WTC11 (cell line): ENCODE results near the gene ST8SIA1. TPM values are rescaled to one million over a fixed set of nuclear protein-coding genes. Genes with fewer than 3 reads are reported as not detected.

Experiments used
- ATAC-seq: fragments of 200-7000 bp; cut with Tn5 transposase; 2 replicates; pipeline ENCODE4 v1.10.0; 2021; ENCODE audit warnings: mild to moderate bottlenecking, moderate library complexity
- CTCF ChIA-PET: fragments of 300-600 bp; sonication (Branson Sonifier 250); formaldehyde crosslinking; loops from one replicate; lab custom pipeline; 2021; ENCODE audit warnings: antibody characterized with exemption; lab: Charles Lee
- POLR2A ChIA-PET: fragments of 350-600 bp; sonication (Branson Sonifier 250); formaldehyde crosslinking; loops from one replicate; lab custom pipeline; 2021; ENCODE audit warnings: antibody characterized with exemption; lab: Charles Lee
- DNase-seq: peaks from one replicate; pipeline ENCODE4 v3.0.0; 2021; ENCODE audit warnings: low spot score
- H3K27ac Mint-ChIP-seq: 2 replicates; pipeline ENCODE4 v1.8.0; 2021; ENCODE audit warnings: mixed read lengths
- H3K27me3 Mint-ChIP-seq: 2 replicates; pipeline ENCODE4 v1.8.0; 2021; ENCODE audit warnings: low read depth, mild to moderate bottlenecking, moderate library complexity, mixed read lengths
- H3K36me3 Mint-ChIP-seq: 2 replicates; pipeline ENCODE4 v1.8.0; 2021; ENCODE audit warnings: mixed read lengths
- H3K4me1 Mint-ChIP-seq: 2 replicates; pipeline ENCODE4 v1.8.0; 2022; ENCODE audit warnings: mixed read lengths
- H3K4me3 Mint-ChIP-seq: 2 replicates; pipeline ENCODE4 v1.8.0; 2021; ENCODE audit warnings: mild to moderate bottlenecking, moderate library complexity, mixed read lengths
- H3K9me3 Mint-ChIP-seq: 2 replicates; pipeline ENCODE4 v1.8.0; 2021; ENCODE audit warnings: mixed read lengths
- ATF2 ChIP-seq: sonication (generic); formaldehyde crosslinking; IDR thresholded peaks from 2 replicates; pipeline ENCODE4 v1.8.1; 2022; ENCODE audit warnings: low read depth, missing genetic modification reagents, borderline replicate concordance
- ATF6 ChIP-seq: sonication (generic); formaldehyde crosslinking; IDR thresholded peaks from 2 replicates; pipeline ENCODE4 v1.8.1; 2023; ENCODE audit warnings: mild to moderate bottlenecking, missing genetic modification reagents
- CBFB ChIP-seq: sonication (generic); formaldehyde crosslinking; IDR thresholded peaks from 2 replicates; pipeline ENCODE4 v1.8.1; 2022; ENCODE audit warnings: mild to moderate bottlenecking, low read depth, missing genetic modification reagents
- FOXP1 ChIP-seq: sonication (generic); formaldehyde crosslinking; IDR thresholded peaks from 2 replicates; pipeline ENCODE4 v1.8.0; 2022; ENCODE audit warnings: missing genetic modification reagents, mild to moderate bottlenecking, moderate library complexity, borderline replicate concordance
- GABPB1 ChIP-seq: sonication (generic); formaldehyde crosslinking; IDR thresholded peaks from 2 replicates; pipeline ENCODE4 v1.8.1; 2023; ENCODE audit warnings: mild to moderate bottlenecking, missing genetic modification reagents
- IRF1 ChIP-seq: sonication (generic); formaldehyde crosslinking; IDR thresholded peaks from 2 replicates; pipeline ENCODE4 v1.8.0; 2023; ENCODE audit warnings: missing genetic modification reagents
- MLX ChIP-seq: sonication (generic); formaldehyde crosslinking; IDR thresholded peaks from 2 replicates; pipeline ENCODE4 v1.8.1; 2023; ENCODE audit warnings: mild to moderate bottlenecking, missing genetic modification reagents, moderate library complexity
- NFE2L1 ChIP-seq: sonication (generic); formaldehyde crosslinking; IDR thresholded peaks from 2 replicates; pipeline ENCODE4 v1.8.1; 2023; ENCODE audit warnings: missing genetic modification reagents
- NR2C2 ChIP-seq: sonication (generic); formaldehyde crosslinking; IDR thresholded peaks from 2 replicates; pipeline ENCODE4 v1.8.0; 2022; ENCODE audit warnings: mild to moderate bottlenecking, missing genetic modification reagents
- ZBTB43 ChIP-seq: sonication (generic); formaldehyde crosslinking; IDR thresholded peaks from 2 replicates; pipeline ENCODE4 v1.8.1; 2023; ENCODE audit warnings: mild to moderate bottlenecking, missing genetic modification reagents
- ZNF317 ChIP-seq: sonication (generic); formaldehyde crosslinking; IDR thresholded peaks from 2 replicates; pipeline ENCODE4 v1.8.1; 2023; ENCODE audit warnings: low read depth, mild to moderate bottlenecking, moderate library complexity, missing genetic modification reagents, borderline replicate concordance
- ZNF396 ChIP-seq: fragments of 250-450 bp; sonication (Bioruptor Pico); IDR thresholded peaks from 2 replicates; pipeline ENCODE4 v1.8.0; 2021; ENCODE audit warnings: mild to moderate bottlenecking, moderate library complexity, borderline replicate concordance
- ZNF423 ChIP-seq: fragments of 250-450 bp; sonication (Bioruptor Pico); IDR thresholded peaks from 2 replicates; pipeline ENCODE4 v2.1.2; 2022; ENCODE audit warnings: mild to moderate bottlenecking, moderate library complexity
- total RNA-seq: library from RNA; stranded (reverse); gene quantifications from 3 replicates; pipeline ENCODE4 v1.2.3, GENCODE V29; 2021
- TF ChIP-seq, protein P1 (sequence below): sonication (generic); formaldehyde crosslinking; IDR thresholded peaks from 2 replicates; pipeline ENCODE4 v1.8.0; 2023; ENCODE audit warnings: missing genetic modification reagents, mild to moderate bottlenecking, borderline replicate concordance
- TF ChIP-seq, protein P2 (sequence below): sonication (generic); formaldehyde crosslinking; IDR thresholded peaks from 2 replicates; pipeline ENCODE4 v1.8.0; 2022; ENCODE audit warnings: missing genetic modification reagents

Gene ST8SIA1
- total RNA-seq, 1 experiment from 2014 or later: 2.3 TPM

GRCh38 chr12:22313963-22314330 lies 20.6 kb downstream of the ST8SIA1 start:
- TF ChIP-seq ATF2 (CRISPR knock-in tag): no peak
- Mint-ChIP-seq H3K27me3 (no peaks in the 10 kb centered on the region), H3K27ac (no peak overlapping the region), H3K4me3 (no peak overlapping the region), H3K9me3 (no peaks in the 10 kb centered on the region), H3K4me1 (no peaks in the 10 kb centered on the region), H3K36me3 (no peaks in the 10 kb centered on the region)
- no peak for ATAC-seq
- ChIA-PET POLR2A (no interaction called here), CTCF (no interaction called here)
- DNase-seq: no peak

DNA sequence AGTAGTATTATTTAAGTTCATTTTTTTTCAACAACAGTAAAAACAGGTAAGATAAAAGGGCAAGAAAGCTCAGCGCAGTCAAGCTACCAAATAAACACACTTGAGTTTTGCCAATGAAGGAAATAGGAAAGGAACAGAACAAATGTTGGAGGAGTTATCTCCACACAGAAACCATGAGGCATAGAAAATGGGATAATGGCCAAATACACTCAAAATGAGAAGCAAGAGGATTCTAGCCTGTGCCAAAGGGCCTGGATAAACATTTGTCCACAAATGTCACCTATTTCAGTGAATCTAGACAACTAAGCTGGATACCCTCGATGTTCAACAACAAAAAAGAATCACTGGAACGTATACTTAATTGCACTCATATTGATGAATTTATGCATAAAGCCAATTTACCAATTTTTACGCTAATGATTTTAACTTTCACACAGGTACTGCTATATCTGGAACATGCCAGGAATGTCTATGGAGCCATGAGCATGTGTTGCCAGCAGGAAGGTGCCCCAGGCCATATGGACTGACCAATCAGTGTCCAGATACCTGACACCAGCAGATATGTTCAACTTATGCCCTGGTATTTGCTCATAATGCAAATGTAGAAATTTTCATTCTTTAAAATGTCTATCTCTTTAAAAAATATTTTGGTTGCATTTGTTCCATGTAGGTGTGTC lies 21.1 kb downstream of the ST8SIA1 start:
- H3K4me3 Mint-ChIP-seq: no peak overlapping the region
- no peak overlapping the region for H3K27ac Mint-ChIP-seq
- TF ChIP-seq CBFB (CRISPR knock-in tag) (no peak), ZNF423 (no peak), GABPB1 (no peak), ZNF317 (CRISPR knock-in tag) (no peak), FOXP1 (CRISPR knock-in tag) (no peak)
- TF ChIP-seq, protein P1, sequence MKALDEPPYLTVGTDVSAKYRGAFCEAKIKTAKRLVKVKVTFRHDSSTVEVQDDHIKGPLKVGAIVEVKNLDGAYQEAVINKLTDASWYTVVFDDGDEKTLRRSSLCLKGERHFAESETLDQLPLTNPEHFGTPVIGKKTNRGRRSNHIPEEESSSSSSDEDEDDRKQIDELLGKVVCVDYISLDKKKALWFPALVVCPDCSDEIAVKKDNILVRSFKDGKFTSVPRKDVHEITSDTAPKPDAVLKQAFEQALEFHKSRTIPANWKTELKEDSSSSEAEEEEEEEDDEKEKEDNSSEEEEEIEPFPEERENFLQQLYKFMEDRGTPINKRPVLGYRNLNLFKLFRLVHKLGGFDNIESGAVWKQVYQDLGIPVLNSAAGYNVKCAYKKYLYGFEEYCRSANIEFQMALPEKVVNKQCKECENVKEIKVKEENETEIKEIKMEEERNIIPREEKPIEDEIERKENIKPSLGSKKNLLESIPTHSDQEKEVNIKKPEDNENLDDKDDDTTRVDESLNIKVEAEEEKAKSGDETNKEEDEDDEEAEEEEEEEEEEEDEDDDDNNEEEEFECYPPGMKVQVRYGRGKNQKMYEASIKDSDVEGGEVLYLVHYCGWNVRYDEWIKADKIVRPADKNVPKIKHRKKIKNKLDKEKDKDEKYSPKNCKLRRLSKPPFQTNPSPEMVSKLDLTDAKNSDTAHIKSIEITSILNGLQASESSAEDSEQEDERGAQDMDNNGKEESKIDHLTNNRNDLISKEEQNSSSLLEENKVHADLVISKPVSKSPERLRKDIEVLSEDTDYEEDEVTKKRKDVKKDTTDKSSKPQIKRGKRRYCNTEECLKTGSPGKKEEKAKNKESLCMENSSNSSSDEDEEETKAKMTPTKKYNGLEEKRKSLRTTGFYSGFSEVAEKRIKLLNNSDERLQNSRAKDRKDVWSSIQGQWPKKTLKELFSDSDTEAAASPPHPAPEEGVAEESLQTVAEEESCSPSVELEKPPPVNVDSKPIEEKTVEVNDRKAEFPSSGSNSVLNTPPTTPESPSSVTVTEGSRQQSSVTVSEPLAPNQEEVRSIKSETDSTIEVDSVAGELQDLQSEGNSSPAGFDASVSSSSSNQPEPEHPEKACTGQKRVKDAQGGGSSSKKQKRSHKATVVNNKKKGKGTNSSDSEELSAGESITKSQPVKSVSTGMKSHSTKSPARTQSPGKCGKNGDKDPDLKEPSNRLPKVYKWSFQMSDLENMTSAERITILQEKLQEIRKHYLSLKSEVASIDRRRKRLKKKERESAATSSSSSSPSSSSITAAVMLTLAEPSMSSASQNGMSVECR (CRISPR knock-in tag): no peak
- no peaks in the 10 kb centered on the region for H3K4me1 Mint-ChIP-seq
- ChIA-PET CTCF (no interaction called here), POLR2A (no interaction called here)
- no peak for ATAC-seq
- no peak for DNase-seq
- H3K36me3 Mint-ChIP-seq: no peaks in the 10 kb centered on the region
- no peaks in the 10 kb centered on the region for H3K27me3 Mint-ChIP-seq
- H3K9me3 Mint-ChIP-seq: no peaks in the 10 kb centered on the region

- ATAC-seq (no peak), DNase-seq (no peak)
- Mint-ChIP-seq H3K4me1 (no peaks in the 10 kb centered on the region), H3K27ac (no peak overlapping the region), H3K4me3 (no peak overlapping the region), H3K27me3 (no peaks in the 10 kb centered on the region), H3K9me3 (no peaks in the 10 kb centered on the region), H3K36me3 (no peaks in the 10 kb centered on the region)
- CTCF ChIA-PET: no interaction called here
- TF ChIP-seq ZNF317 (CRISPR knock-in tag) (no peak), MLX (CRISPR knock-in tag) (no peak), ATF6 (CRISPR knock-in tag) (no peak), IRF1 (CRISPR knock-in tag) (no peak), NR2C2 (CRISPR knock-in tag) (no peak), ZNF396 (CRISPR knock-in tag) (no peak), ZBTB43 (CRISPR knock-in tag) (no peak), NFE2L1 (CRISPR knock-in tag) (no peak)
- TF ChIP-seq, protein P2, sequence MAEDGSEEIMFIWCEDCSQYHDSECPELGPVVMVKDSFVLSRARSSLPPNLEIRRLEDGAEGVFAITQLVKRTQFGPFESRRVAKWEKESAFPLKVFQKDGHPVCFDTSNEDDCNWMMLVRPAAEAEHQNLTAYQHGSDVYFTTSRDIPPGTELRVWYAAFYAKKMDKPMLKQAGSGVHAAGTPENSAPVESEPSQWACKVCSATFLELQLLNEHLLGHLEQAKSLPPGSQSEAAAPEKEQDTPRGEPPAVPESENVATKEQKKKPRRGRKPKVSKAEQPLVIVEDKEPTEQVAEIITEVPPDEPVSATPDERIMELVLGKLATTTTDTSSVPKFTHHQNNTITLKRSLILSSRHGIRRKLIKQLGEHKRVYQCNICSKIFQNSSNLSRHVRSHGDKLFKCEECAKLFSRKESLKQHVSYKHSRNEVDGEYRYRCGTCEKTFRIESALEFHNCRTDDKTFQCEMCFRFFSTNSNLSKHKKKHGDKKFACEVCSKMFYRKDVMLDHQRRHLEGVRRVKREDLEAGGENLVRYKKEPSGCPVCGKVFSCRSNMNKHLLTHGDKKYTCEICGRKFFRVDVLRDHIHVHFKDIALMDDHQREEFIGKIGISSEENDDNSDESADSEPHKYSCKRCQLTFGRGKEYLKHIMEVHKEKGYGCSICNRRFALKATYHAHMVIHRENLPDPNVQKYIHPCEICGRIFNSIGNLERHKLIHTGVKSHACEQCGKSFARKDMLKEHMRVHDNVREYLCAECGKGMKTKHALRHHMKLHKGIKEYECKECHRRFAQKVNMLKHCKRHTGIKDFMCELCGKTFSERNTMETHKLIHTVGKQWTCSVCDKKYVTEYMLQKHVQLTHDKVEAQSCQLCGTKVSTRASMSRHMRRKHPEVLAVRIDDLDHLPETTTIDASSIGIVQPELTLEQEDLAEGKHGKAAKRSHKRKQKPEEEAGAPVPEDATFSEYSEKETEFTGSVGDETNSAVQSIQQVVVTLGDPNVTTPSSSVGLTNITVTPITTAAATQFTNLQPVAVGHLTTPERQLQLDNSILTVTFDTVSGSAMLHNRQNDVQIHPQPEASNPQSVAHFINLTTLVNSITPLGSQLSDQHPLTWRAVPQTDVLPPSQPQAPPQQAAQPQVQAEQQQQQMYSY: no peak
- POLR2A ChIA-PET: no interaction called here
Observed at GRCh38 chr12:22312336-22312735, 22.2 kb downstream of the ST8SIA1 start.
